ENCODE measurements around the gene SERPINA5.

Gene SERPINA5, protein sequence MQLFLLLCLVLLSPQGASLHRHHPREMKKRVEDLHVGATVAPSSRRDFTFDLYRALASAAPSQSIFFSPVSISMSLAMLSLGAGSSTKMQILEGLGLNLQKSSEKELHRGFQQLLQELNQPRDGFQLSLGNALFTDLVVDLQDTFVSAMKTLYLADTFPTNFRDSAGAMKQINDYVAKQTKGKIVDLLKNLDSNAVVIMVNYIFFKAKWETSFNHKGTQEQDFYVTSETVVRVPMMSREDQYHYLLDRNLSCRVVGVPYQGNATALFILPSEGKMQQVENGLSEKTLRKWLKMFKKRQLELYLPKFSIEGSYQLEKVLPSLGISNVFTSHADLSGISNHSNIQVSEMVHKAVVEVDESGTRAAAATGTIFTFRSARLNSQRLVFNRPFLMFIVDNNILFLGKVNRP

DNA sequence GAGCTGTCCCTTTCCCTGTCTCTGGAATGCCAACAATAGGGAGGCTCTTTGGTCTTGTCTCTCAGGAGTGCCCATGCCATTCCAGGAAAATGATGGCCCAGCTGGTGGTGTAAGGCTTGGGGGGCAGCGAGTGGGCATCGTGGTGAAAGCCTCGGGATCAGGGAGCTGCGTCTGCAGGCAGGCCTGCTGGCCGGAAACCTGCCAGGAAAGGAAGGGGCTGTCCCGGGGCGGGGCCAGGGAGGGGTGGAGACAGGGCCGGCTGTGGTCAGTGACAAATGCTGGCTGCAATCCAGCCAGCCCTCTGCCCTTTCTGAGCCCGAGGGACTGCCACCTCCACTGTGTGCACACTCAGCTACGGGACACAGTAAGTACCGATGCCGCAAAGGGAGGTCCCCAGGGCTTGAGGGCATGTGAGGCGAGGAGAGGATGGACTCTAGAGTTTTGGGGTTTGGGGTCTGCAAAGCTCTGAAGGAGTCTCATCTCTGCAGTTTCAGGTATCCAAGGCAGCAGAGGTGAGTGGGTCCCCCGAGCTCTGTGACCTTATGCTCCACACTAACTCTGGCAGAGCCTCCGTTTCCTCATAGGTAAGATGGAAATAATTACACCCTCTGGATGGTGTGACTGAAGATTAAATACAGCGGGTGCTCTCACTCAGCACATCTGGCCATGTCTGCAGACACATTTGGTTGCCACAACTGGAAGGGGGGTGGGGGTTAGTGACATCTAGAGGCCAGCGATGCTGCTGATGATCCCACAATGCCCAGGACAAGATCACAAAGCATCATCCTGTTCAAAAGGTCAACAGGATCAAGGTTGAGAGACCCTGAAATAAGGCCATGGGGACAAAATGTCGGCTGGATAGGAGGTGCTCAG lies at the start of gene SERPINA5:
SERPINA5 (plus strand) TSS at position 300 of the 873 bp plus-strand sequence. CDS start 5,937 bp downstream, outside the sequence.
- Histone ChIP-seq H3K27ac (ENCODE audit: low read depth, low read length) (no peak within 1 kb of the TSS), H3K79me2 (ENCODE audit: control insufficient read depth, insufficient read depth, low read length, unreplicated experiment) (no peaks in the 10 kb centered on the region), H3K4me1 (ENCODE audit: control insufficient read depth, insufficient read depth, low read length, unreplicated experiment) (peaks cover 9% of the 10 kb centered on the region), H3K36me3 (ENCODE audit: insufficient read depth, low read length) (no peaks in the 10 kb centered on the region), H3K4me3 (ENCODE audit: low read depth, low read length) (no peak within 1 kb of the TSS), H3K27me3 (ENCODE audit: insufficient read depth, low read length) (no peaks in the 10 kb centered on the region), H2AFZ (ENCODE audit: low read length, unreplicated experiment) (no peak within 1 kb of the TSS)

DNA sequence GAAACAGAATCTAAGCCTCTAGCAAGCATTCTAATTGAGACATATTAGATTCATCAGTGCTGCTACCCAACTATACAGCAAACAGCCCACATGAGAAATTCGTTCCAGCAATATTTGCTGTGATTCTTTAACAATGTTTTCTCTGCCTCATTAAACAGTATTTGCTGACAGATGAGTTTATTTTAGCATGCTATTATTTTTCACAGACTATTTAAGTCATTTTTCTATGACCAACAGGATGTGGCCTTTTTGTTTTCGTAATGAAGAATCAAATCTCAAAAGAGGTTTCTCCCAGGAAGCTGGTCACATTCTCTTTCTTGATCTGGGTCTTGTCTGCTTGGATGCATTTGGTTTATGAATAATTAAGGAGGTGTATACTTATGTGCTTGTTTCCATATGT lies 48.8 kb upstream of the SERPINA5 start:
- Histone ChIP-seq H3K27me3 (ENCODE audit: insufficient read depth, low read length) (peaks cover 39% of the 10 kb centered on the region), H2AFZ (ENCODE audit: low read length, unreplicated experiment) (no peak overlapping the region), H3K27ac (ENCODE audit: low read depth, low read length) (no peak overlapping the region), H3K4me3 (ENCODE audit: low read depth, low read length) (no peak overlapping the region), H3K79me2 (ENCODE audit: control insufficient read depth, insufficient read depth, low read length, unreplicated experiment) (no peaks in the 10 kb centered on the region), H3K4me1 (ENCODE audit: control insufficient read depth, insufficient read depth, low read length, unreplicated experiment) (peaks cover 8% of the 10 kb centered on the region), H3K36me3 (ENCODE audit: insufficient read depth, low read length) (no peaks in the 10 kb centered on the region)

DNA sequence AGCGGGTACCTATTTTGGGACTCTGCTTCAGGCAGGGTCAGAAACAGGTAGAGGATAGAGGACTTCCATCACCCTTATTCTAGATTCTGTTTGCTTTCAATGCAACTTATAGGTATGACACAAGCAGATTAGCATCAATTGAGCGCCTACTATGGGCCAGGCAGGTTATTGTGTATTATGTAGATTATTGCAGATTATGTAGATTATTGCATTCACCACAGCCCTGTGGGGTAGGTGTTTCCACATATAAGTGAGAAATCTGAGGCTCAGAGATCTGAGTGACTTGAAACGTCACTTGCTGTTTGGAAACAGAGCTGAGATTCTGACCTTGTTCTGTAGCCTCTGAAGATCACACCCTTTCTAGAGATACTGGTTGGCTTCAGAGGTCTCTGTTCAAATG lies 45.7 kb upstream of the SERPINA5 start:
- H3K4me1 ChIP-seq (ENCODE audit: control insufficient read depth, insufficient read depth, low read length, unreplicated experiment) = peaks cover 19% of the 10 kb centered on the region
- no peak overlapping the region for H2AFZ ChIP-seq (ENCODE audit: low read length, unreplicated experiment)
- no peak overlapping the region for H3K4me3 ChIP-seq (ENCODE audit: low read depth, low read length)
- H3K36me3 ChIP-seq (ENCODE audit: insufficient read depth, low read length) = no peaks in the 10 kb centered on the region
- H3K79me2 ChIP-seq (ENCODE audit: control insufficient read depth, insufficient read depth, low read length, unreplicated experiment) = no peaks in the 10 kb centered on the region
- H3K27ac ChIP-seq (ENCODE audit: low read depth, low read length) = no peak overlapping the region
- peaks cover 16% of the 10 kb centered on the region; the same call in 1 of the 2 replicates for H3K27me3 ChIP-seq (ENCODE audit: insufficient read depth, low read length)

DNA sequence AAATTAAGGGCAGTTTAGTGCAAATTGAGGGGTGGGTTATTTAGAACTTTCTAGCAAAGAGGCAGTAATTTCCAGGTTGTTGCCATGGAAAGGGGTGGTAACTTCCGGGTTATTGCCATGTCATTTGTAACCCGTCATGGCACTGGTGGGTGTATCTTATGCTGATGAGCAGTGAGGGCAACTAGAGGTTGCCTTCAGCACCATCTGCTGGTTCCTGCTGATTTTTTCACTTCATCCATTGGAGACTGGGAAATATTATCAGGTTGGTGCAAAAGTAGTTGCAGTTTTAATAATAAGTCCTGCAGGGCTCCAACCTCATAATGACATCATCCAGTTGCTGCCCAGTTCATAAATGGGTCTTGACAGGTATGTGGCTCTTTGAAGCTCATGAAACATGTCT lies 44.4 kb upstream of the SERPINA5 start:
- no peak overlapping the region for H3K27ac ChIP-seq (ENCODE audit: low read depth, low read length)
- no peak overlapping the region for H3K4me3 ChIP-seq (ENCODE audit: low read depth, low read length)
- no peak overlapping the region for H2AFZ ChIP-seq (ENCODE audit: low read length, unreplicated experiment)
- H3K27me3 ChIP-seq (ENCODE audit: insufficient read depth, low read length) = peaks cover 9% of the 10 kb centered on the region; the same call in 1 of the 2 replicates
- H3K79me2 ChIP-seq (ENCODE audit: control insufficient read depth, insufficient read depth, low read length, unreplicated experiment) = no peaks in the 10 kb centered on the region
- H3K4me1 ChIP-seq (ENCODE audit: control insufficient read depth, insufficient read depth, low read length, unreplicated experiment) = peaks cover 25% of the 10 kb centered on the region
- H3K36me3 ChIP-seq (ENCODE audit: insufficient read depth, low read length) = no peaks in the 10 kb centered on the region

DNA sequence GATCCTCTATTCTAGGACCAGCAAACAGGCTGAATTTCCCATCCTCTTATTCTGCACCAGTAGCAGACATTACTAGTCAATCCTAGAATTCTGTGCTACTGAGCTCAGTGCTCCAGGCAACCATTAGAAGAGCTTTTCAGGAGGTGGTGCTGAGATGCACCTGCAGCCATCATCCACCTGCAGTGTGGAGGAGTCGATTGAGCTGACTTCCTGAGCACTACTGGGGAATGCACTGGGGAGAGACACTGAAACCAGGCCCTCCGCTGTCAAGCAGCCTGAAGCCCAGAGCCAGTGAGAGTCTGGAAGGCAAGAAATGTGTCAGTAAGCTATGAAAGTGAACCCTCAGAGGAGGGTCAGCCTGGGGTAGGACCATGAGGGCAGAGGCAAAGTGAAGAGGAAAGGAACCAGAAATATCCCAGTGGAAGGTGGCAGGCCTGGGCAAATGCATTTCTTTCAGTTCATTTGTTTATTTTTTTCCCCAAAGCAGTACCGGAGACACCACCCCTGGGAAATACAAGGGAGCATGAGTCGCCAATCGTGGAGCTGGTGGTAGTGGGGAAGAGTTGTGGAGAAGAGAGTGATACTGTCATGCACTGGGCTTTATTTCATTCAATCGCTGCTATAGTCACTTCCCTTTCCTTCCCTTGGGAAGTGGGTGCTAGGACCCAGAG lies 43.0 kb upstream of the SERPINA5 start:
- H3K4me1 ChIP-seq (ENCODE audit: control insufficient read depth, insufficient read depth, low read length, unreplicated experiment) = peaks cover 26% of the 10 kb centered on the region
- no peaks in the 10 kb centered on the region for H3K79me2 ChIP-seq (ENCODE audit: control insufficient read depth, insufficient read depth, low read length, unreplicated experiment)
- no peaks in the 10 kb centered on the region for H3K36me3 ChIP-seq (ENCODE audit: insufficient read depth, low read length)

DNA sequence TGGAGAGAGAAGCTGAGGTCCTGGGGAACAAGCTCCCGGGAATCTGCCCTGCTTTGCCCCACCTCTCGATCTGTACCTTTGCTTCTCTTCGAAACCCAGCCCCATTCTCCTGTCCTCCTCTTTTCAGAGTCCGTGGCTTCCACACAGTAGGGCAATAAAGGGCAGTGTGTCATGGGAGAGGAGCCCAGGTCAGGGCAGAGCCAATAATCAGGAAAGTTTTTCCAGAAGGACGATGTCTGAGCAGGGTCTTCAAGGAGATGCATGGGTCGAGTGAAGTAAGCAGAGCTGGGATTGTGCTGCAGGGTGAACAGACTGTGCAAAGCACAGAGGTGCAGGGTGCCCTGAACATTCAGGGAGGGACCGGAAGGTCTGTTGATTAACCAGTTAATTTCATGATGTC lies 42.0 kb upstream of the SERPINA5 start:
- Histone ChIP-seq H2AFZ (ENCODE audit: low read length, unreplicated experiment) (no peak overlapping the region), H3K4me1 (ENCODE audit: control insufficient read depth, insufficient read depth, low read length, unreplicated experiment) (peaks cover 26% of the 10 kb centered on the region), H3K36me3 (ENCODE audit: insufficient read depth, low read length) (no peaks in the 10 kb centered on the region), H3K79me2 (ENCODE audit: control insufficient read depth, insufficient read depth, low read length, unreplicated experiment) (no peaks in the 10 kb centered on the region), H3K27me3 (ENCODE audit: insufficient read depth, low read length) (peaks cover 9% of the 10 kb centered on the region; the same call in 1 of the 2 replicates), H3K4me3 (ENCODE audit: low read depth, low read length) (no peak overlapping the region), H3K27ac (ENCODE audit: low read depth, low read length) (no peak overlapping the region)

More for the DNA sequence above, 43.0 kb upstream of the SERPINA5 start:
- peaks cover 9% of the 10 kb centered on the region; the same call in 1 of the 2 replicates for H3K27me3 ChIP-seq (ENCODE audit: insufficient read depth, low read length)
- no peak overlapping the region for H3K4me3 ChIP-seq (ENCODE audit: low read depth, low read length)
- no peak overlapping the region for H3K27ac ChIP-seq (ENCODE audit: low read depth, low read length)
- H2AFZ ChIP-seq (ENCODE audit: low read length, unreplicated experiment) = no peak overlapping the region

DNA sequence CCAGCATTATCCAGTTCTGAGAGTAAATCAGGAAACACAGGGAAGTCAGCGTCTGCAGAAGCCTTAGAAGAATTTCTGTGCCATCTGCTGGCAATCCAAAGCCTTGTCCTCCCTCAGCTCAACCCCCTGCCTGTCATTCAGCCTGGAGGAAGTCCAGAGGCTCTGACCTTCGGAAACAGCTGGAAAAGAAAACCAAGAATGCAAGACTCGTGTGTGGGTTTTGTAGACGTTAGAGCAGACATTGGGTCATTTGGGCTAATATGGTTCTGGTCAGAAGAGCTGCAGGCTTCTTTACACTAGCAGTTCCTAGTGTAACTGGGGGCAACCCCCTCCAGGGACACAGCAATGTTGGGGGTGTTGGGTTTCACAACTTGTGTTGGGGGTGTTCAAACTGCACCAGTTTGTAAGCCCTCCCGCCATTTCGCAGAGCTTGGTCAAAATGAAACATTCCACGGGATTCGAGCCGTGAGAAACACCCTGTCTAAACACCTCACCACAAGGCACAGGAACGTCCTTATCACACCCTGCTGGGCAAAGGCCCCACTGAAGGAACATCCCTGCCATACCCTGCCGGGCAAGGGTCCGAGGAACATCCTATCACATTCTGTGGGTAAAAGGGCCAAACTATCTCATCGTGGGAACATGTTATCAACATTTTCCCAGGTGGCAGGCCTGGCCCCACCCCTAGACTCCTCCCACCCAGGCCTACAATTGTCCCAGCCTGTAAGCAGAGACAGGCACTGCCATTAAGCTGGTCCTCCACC lies 41.0 kb upstream of the SERPINA5 start:
- Histone ChIP-seq H3K27ac (ENCODE audit: low read depth, low read length) (no peak overlapping the region), H3K4me3 (ENCODE audit: low read depth, low read length) (no peak overlapping the region)

DNA sequence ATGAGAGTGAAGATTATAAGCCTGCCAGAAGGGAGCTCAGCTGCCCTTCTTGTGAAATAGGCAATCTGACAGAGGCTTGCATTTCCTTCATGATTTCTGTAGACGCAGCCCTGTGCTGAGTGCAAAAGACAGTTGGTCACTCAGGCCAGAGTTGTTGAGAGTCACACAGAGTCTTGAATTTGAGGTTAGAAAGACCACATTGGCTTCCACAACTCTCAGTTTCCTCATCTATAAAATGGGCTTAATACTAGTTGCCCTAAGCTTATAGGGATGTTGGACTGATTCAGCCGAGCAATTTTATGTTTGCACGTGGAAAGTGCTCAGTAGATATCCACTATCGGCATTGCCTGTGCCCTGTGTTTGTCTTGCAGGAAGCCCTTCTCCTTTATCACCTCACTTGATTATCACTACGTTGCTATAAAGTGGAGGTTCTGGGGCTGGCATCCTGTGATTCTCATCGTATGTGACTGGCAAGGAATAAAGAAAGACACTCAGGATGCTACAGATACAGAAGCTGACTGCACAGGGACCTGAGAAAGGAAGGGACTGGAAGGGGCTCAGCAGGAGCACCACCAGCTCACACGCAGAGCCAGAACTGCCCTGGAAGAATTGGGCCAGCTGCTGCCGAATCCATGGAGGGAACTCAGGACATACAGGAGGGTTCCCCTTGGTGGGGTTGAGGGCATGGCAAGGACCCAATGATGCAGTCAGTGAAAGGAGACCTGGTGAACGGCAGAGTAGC lies 39.8 kb upstream of the SERPINA5 start:
- H3K27me3 ChIP-seq (ENCODE audit: insufficient read depth, low read length) = no peaks in the 10 kb centered on the region
- no peak overlapping the region for H3K27ac ChIP-seq (ENCODE audit: low read depth, low read length)
- no peak overlapping the region for H3K4me3 ChIP-seq (ENCODE audit: low read depth, low read length)

More for the DNA sequence above, 41.0 kb upstream of the SERPINA5 start:
- Histone ChIP-seq H2AFZ (ENCODE audit: low read length, unreplicated experiment) (no peak overlapping the region), H3K4me1 (ENCODE audit: control insufficient read depth, insufficient read depth, low read length, unreplicated experiment) (peaks cover 26% of the 10 kb centered on the region), H3K79me2 (ENCODE audit: control insufficient read depth, insufficient read depth, low read length, unreplicated experiment) (no peaks in the 10 kb centered on the region), H3K27me3 (ENCODE audit: insufficient read depth, low read length) (peaks cover 4% of the 10 kb centered on the region; the same call in 1 of the 2 replicates), H3K36me3 (ENCODE audit: insufficient read depth, low read length) (no peaks in the 10 kb centered on the region)

DNA sequence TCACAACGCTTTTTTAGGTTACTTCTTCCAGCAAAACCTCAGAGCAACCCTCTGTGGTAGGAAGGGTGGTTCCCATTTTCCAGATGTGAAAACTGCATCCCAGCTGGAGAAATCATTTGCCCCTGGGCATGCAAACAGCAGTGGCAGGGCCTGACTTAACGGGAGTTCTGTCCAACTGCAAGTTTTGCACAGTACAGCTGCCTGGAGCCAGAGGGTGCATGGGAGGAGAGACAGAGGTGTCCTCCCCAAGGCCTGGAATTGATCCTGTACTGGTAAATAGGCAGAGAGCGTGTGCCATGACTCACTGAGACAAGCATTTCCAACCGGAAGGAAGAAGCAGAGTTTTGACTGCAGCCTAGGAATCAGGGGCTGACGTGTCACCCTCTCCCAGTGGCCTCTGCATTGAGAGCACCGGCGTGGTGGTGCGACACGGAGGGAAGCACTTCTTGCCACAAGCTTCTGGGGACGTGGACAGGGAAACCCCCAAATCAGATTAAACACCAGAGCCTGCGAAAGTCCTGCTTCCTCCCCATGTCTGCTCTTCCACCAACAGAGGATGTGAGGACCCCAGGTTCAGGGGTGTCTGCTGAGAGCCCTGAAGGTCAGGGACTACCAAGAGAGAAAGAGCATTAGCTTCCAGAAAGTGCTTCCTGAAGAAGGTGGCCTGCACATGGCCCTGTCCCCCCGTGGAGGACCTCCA lies 39.0 kb upstream of the SERPINA5 start:
- Histone ChIP-seq H3K79me2 (ENCODE audit: control insufficient read depth, insufficient read depth, low read length, unreplicated experiment) (no peaks in the 10 kb centered on the region), H3K27ac (ENCODE audit: low read depth, low read length) (no peak overlapping the region), H2AFZ (ENCODE audit: low read length, unreplicated experiment) (no peak overlapping the region)

More for the DNA sequence above, 39.8 kb upstream of the SERPINA5 start:
- Histone ChIP-seq H2AFZ (ENCODE audit: low read length, unreplicated experiment) (no peak overlapping the region), H3K4me1 (ENCODE audit: control insufficient read depth, insufficient read depth, low read length, unreplicated experiment) (peaks cover 26% of the 10 kb centered on the region), H3K36me3 (ENCODE audit: insufficient read depth, low read length) (no peaks in the 10 kb centered on the region), H3K79me2 (ENCODE audit: control insufficient read depth, insufficient read depth, low read length, unreplicated experiment) (no peaks in the 10 kb centered on the region)

More for the DNA sequence above, 39.0 kb upstream of the SERPINA5 start:
- no peak overlapping the region for H3K4me3 ChIP-seq (ENCODE audit: low read depth, low read length)
- H3K4me1 ChIP-seq (ENCODE audit: control insufficient read depth, insufficient read depth, low read length, unreplicated experiment) = peaks cover 26% of the 10 kb centered on the region
- no peaks in the 10 kb centered on the region for H3K27me3 ChIP-seq (ENCODE audit: insufficient read depth, low read length)
- H3K36me3 ChIP-seq (ENCODE audit: insufficient read depth, low read length) = no peaks in the 10 kb centered on the region

All from ACC112 (cell line).